Psoas muscle (tissue), 8 donors: Measurements from ENCODE around the gene POLN. TPM values are rescaled to one million over a fixed set of nuclear protein-coding genes. Genes with fewer than 3 reads are reported as not detected.

ENCODE experiments used
- ATAC-seq, 4 donors: fragments of 200-7000 bp; cut with Tn5 transposase; one replicate each; pipeline ENCODE4 v1.9.1; 2020; ENCODE audit warnings: moderate library complexity in 3 of 4, mild to moderate bottlenecking in 2 of 4
- DNase-seq, 2 donors: peaks; one replicate each; pipeline ENCODE4 v3.0.0-alpha.2; 2020
- H3K27ac ChIP-seq: fragments of 200-600 bp; one replicate; pipeline ENCODE4 v1.8.0; 2022
- H3K27me3 ChIP-seq, 3 donors: fragments of 200-600 bp in 1 of 3; one replicate each; pipeline versions ENCODE4 v1.6.1 to v1.8.0; 2013 to 2022; ENCODE audit warnings: low read length in 2 of 3, mild to moderate bottlenecking in 2 of 3, moderate library complexity in 1 of 3; ENCODE audit not compliant: insufficient read depth in 3 of 3
- H3K36me3 ChIP-seq, 2 donors: fragments of 200-600 bp in 1 of 2; one replicate each; pipeline versions ENCODE4 v1.6.1 to v1.8.0; 2013 to 2022; ENCODE audit warnings: low read depth in 1 of 2, mild to moderate bottlenecking in 1 of 2, moderate library complexity in 1 of 2; ENCODE audit not compliant: insufficient read depth in 1 of 2
- H3K4me1 ChIP-seq: fragments of 200-600 bp; one replicate; pipeline ENCODE4 v1.8.0; 2022
- H3K4me3 ChIP-seq: fragments of 200-600 bp; one replicate; pipeline ENCODE4 v1.8.0; 2022; ENCODE audit warnings: mild to moderate bottlenecking
- H3K9me3 ChIP-seq: fragments of 200-600 bp; one replicate; pipeline ENCODE4 v1.8.0; 2022
- CTCF ChIP-seq: fragments of 200-600 bp; IDR thresholded peaks from one replicate; pipeline ENCODE4 v1.8.0; 2022; ENCODE audit warnings: antibody characterized with exemption
- WGBS, 3 donors: extraction: QIAGEN DNeasy Blood & Tissue Kit; methylation state at CpG; one replicate each; pipeline versions ENCODE4 v1.1.6 to v1.1.7; 2013; 5-methylcytosine and 5-hydroxymethylcytosine counted together
- intact Hi-C, 2 donors: fragments of 100-400 bp; cut with DNase I; formaldehyde crosslinking; loops; one replicate each; pipeline versions ENCODE4 v1.11.0 to v1.14.2; 2022
- polyA plus RNA-seq, 3 donors: library from polyadenylated mRNA; stranded (reverse); fragments of 200-250 nt; gene quantifications; one replicate each; pipeline ENCODE4 v1.2.3, GENCODE V29; 2013
- total RNA-seq, 4 donors: library from RNA; stranded (reverse); fragmentation: NEBNext Ultra II Directional in 2 of 4; extraction: Animal tissue kit (Norgen Biotek cat#: 25700) in 2 of 4; gene quantifications; one replicate each; pipeline versions ENCODE4 v1.2.1 to v1.2.4, GENCODE V29; 2021 to 2023
- donor health status: healthy with polysubstance abuse.
- donor health status: DM: no; HTN: no; CAD: no; lungs with moderate emphysema.
- donor health status: Bipolar disorder and iron deficiency.
- donor health status: healthy.
- donor health status: DM: yes; HTN: yes; CAD: no.
- donor health status: DM: no; HTN: no; CAD: no.
- donor health status: DM: no; HTN: no; CAD: no.
- donor health status: DM: yes; HTN: yes; CAD: no.

The POLN gene
- total and polyA plus RNA-seq, 7 donors = 0.44 to 3.0 (median 0.95) TPM

- no peak overlapping the region for H3K4me3 ChIP-seq
- no peak for TF ChIP-seq CTCF
- ATAC-seq (no peak), DNase-seq (no peak)
- 90 to 95% (median 91%) methylated on average over 4 of the region's 4 CpGs for WGBS, 3 donors
- intact Hi-C loops = no loop called here
- H3K36me3 ChIP-seq = no peaks in the 10 kb centered on the region
- no peaks in the 10 kb centered on the region for H3K27me3 ChIP-seq
- no peak overlapping the region for H3K27ac ChIP-seq
- no peaks in the 10 kb centered on the region for H3K4me1 ChIP-seq
- H3K9me3 ChIP-seq = no peaks in the 10 kb centered on the region
Observed at GRCh38 chr4:2094545-2094944, 147.4 kb downstream of the POLN start.

GRCh38 chr4:2093265-2093664, 148.7 kb downstream of the POLN start:
- no peak overlapping the region for H3K27ac ChIP-seq
- ATAC-seq = no peak
- H3K36me3 ChIP-seq = no peaks in the 10 kb centered on the region
- intact Hi-C loops = no loop called here
- no peak for TF ChIP-seq CTCF
- WGBS, 3 donors = 68 to 80% (median 77%) methylated on average over 6 of the region's 6 CpGs
- H3K4me1 ChIP-seq = no peaks in the 10 kb centered on the region
- H3K4me3 ChIP-seq = no peak overlapping the region
- no peaks in the 10 kb centered on the region for H3K27me3 ChIP-seq
- H3K9me3 ChIP-seq = no peaks in the 10 kb centered on the region
- no peak for DNase-seq

GRCh38 chr4:2092669-2093053, 149.3 kb downstream of the POLN start:
- no peak for TF ChIP-seq CTCF
- no peak overlapping the region for H3K4me3 ChIP-seq
- 72 to 78% (median 72%) methylated on average over 6 of the region's 6 CpGs for WGBS, 3 donors

GRCh38 chr4:2091990-2092668, 149.8 kb downstream of the POLN start:
- Histone ChIP-seq H3K36me3 (no peaks in the 10 kb centered on the region), H3K9me3 (no peaks in the 10 kb centered on the region), H3K27ac (no peak overlapping the region), H3K4me3 (no peak overlapping the region), H3K27me3 (no peaks in the 10 kb centered on the region), H3K4me1 (no peaks in the 10 kb centered on the region)
- no peak for TF ChIP-seq CTCF
- ATAC-seq (no peak), DNase-seq (no peak)
- 48 to 63% (median 58%) methylated on average over 15 of the region's 15 CpGs for WGBS, 3 donors
- intact Hi-C loops = no loop called here

More at GRCh38 chr4:2092669-2093053, 149.3 kb downstream of the POLN start:
- Histone ChIP-seq H3K4me1 (no peaks in the 10 kb centered on the region), H3K9me3 (no peaks in the 10 kb centered on the region), H3K27ac (no peak overlapping the region), H3K36me3 (no peaks in the 10 kb centered on the region), H3K27me3 (no peaks in the 10 kb centered on the region)
- no peak for ATAC-seq
- DNase-seq = no peak
- intact Hi-C loops = no loop called here

GRCh38 chr4:2090642-2091041, 151.3 kb downstream of the POLN start:
- H3K36me3 ChIP-seq = no peaks in the 10 kb centered on the region
- WGBS, 3 donors = 73 to 84% (median 82%) methylated on average over 1 of the region's 1 CpG
- H3K9me3 ChIP-seq = no peaks in the 10 kb centered on the region
- intact Hi-C loops = no loop called here
- no peak for TF ChIP-seq CTCF
- no peak overlapping the region for H3K4me3 ChIP-seq
- no peaks in the 10 kb centered on the region for H3K27me3 ChIP-seq
- no peak overlapping the region for H3K27ac ChIP-seq
- DNase-seq (no peak), ATAC-seq (no peak)
- no peaks in the 10 kb centered on the region for H3K4me1 ChIP-seq
